ENCODE results near the gene KATNAL2.

DNA sequence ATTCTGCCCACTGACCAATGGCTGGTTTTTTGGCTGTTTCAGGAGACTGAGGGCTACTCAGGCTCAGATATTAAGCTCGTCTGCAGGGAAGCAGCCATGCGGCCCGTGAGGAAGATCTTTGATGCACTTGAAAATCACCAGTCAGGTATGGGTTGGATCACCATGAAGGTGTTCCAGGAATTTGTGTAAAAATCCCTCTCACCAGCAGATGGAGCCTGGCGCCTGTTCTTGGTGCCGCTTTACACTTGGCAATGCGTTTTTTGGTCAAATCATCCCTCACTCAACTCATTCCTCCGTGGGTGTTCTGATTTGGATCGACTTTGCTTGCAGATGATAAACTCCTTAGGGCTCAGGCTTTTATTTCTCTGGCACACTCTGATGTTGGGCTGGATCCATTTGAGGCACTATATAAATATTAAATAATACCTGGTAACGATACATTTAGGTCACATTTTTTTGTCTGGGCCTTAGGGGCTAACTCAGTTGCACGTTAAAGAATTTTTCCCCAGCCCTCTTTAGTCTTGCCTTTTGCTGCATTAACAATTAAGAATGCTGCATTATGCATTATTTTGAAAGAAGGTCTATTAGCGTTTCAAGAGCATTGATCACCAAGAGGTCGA lies 182.9 kb downstream of the KATNAL2 start:
- TF ChIP-seq CTCF (IDR thresholded peaks at IDR 0.05) (peak; percentile 64 to 84 (median 72)), POLR2A (IDR thresholded peaks at IDR 0.05) (no peak)

Measured in heart left ventricle (tissue), 13 donors.